ENCODE measurements around the gene SH3PXD2B. TPM values are rescaled to one million over a fixed set of nuclear protein-coding genes. Genes with fewer than 3 reads are reported as not detected.
A peak's percentile ranks its signal among the peaks of the same experiment; 100 is the strongest.

The SH3PXD2B gene
- total and polyA plus RNA-seq, 8 donors = 4.2 to 24.9 (median 11.0) TPM

GRCh38 chr5:172478256-172478655 lies 23.9 kb upstream of the SH3PXD2B start:
- Histone ChIP-seq H3K27ac (no peak overlapping the region), H3K36me3 (no peaks in the 10 kb centered on the region)

GRCh38 chr5:172477466-172477865 lies 23.1 kb upstream of the SH3PXD2B start:
- intact Hi-C loops (cut with DNase I) = loop anchor here in 1 of 3 donors (5.0 kb wide), 1 partner anchor 220 kb away; no protein-coding TSS in a partner anchor
- TF ChIP-seq CTCF (IDR thresholded peaks at IDR 0.05) = no peak
- Histone ChIP-seq H3K27me3 (no peaks in the 10 kb centered on the region), H3K36me3 (no peaks in the 10 kb centered on the region), H3K9me3 (no peaks in the 10 kb centered on the region), H3K4me1 (no peaks in the 10 kb centered on the region), H3K4me3 (no peak overlapping the region), H3K27ac (no peak overlapping the region)
- ATAC-seq (peak in 2 of 4 donors; percentile 7 to 27), DNase-seq (no peak), FAIRE-seq (no peak)
- WGBS, 2 donors = 64 to 68% methylated on average over 4 of the region's 4 CpGs

More at GRCh38 chr5:172478256-172478655, 23.9 kb upstream of the SH3PXD2B start:
- Histone ChIP-seq H3K27me3 (no peaks in the 10 kb centered on the region), H3K4me3 (no peak overlapping the region), H3K9me3 (no peaks in the 10 kb centered on the region), H3K4me1 (no peaks in the 10 kb centered on the region)
- ATAC-seq (no peak), FAIRE-seq (no peak), DNase-seq (no peak)
- no peak for TF ChIP-seq CTCF (IDR thresholded peaks at IDR 0.05)
- intact Hi-C loops (cut with DNase I) = loop anchor here in 1 of 3 donors (5.0 kb wide), 1 partner anchor 219 kb away; no protein-coding TSS in a partner anchor
- WGBS, 2 donors = 37 to 42% methylated on average over 3 of the region's 3 CpGs

- Histone ChIP-seq H3K9me3 (no peaks in the 10 kb centered on the region), H3K27me3 (no peaks in the 10 kb centered on the region), H3K27ac (no peak overlapping the region), H3K4me1 (no peaks in the 10 kb centered on the region), H3K36me3 (no peaks in the 10 kb centered on the region), H3K4me3 (no peak overlapping the region)
- intact Hi-C loops (cut with DNase I) = no loop called here
- no peak for TF ChIP-seq CTCF (IDR thresholded peaks at IDR 0.05)
- DNase-seq = no peak
- no peak for FAIRE-seq
- ATAC-seq = no peak
- 78 to 81% methylated on average over 7 of the region's 7 CpGs for WGBS, 2 donors
Measured at GRCh38 chr5:172474293-172474692, 20.0 kb upstream of the SH3PXD2B start.

- no peaks in the 10 kb centered on the region for H3K4me1 ChIP-seq
- intact Hi-C loops (cut with DNase I) = no loop called here
- no peaks in the 10 kb centered on the region for H3K36me3 ChIP-seq
- no peak for TF ChIP-seq CTCF (IDR thresholded peaks at IDR 0.05)
- H3K9me3 ChIP-seq = no peaks in the 10 kb centered on the region
- no peak for DNase-seq
- H3K4me3 ChIP-seq = no peak overlapping the region
- H3K27ac ChIP-seq = no peak overlapping the region
- 73 to 82% methylated on average over 5 of the region's 5 CpGs for WGBS, 2 donors
- no peaks in the 10 kb centered on the region for H3K27me3 ChIP-seq
- no peak for FAIRE-seq
- no peak for ATAC-seq
Measured at GRCh38 chr5:172473427-172473826, 19.1 kb upstream of the SH3PXD2B start.

- intact Hi-C loops (cut with DNase I) = no loop called here
- no peaks in the 10 kb centered on the region for H3K9me3 ChIP-seq
- ATAC-seq (no peak), FAIRE-seq (no peak), DNase-seq (peak in 1 of 6 donors; percentile 28)
- no peak overlapping the region for H3K4me3 ChIP-seq
- 45 to 76% methylated on average over 7 of the region's 7 CpGs for WGBS, 2 donors
- no peak overlapping the region for H3K27ac ChIP-seq
- H3K27me3 ChIP-seq = no peaks in the 10 kb centered on the region
- no peaks in the 10 kb centered on the region for H3K36me3 ChIP-seq
- no peak for TF ChIP-seq CTCF (IDR thresholded peaks at IDR 0.05)
- H3K4me1 ChIP-seq = no peaks in the 10 kb centered on the region
Measured at GRCh38 chr5:172469697-172470096, 15.4 kb upstream of the SH3PXD2B start.
